ENCODE measurements around the gene SP110.
"Not testable (repeated sequence)": the region's sequence is repeated elsewhere in the genome, so short reads cannot be mapped to it uniquely, and the experiment has no call there.

Gene SP110

DNA sequence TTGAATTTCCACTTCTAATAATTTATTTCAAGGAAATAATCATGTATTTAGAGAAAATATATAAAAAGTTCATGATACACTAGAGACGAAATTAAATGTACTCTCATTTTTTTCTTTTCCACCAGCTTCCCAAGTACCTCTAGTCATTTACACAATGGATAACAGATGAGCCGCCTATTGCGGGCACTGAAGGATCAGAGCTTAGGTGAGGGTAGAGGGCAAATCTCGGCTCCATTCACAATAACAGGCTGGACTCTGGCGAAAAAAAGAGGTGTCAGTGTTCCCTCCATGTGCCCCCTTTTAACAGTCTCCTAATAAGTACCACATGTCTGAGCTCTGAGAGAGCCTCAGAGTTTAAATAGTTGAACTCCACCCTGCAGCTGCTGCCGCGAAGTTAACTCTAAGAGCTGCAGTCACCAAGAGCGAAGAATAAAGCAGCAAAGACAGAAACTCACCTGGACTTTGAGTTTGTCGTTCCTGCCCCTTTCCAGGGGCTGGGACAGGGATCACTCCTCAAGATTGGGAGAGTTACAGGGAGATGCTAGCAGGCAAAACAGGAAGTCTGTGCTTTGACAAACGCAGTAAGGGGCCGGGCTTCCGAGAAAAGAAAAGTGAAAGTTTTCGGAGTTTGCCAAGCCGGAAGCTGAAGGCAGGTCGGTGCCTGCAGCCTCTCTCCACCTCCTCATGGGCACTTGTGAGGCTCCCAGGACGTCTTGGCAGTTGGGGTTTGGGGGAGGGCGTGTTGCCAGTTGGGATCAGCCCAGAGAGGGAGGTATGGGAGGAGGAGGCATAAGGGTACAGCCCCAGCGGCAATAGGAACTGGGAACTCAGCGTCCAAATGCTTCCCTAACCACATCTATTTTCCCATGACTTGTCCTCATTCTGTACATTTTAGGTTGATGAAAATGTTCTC is at the start of gene SP110:
Gene SP110, minus strand, starts transcription at position 566 of the 913 bp plus-strand sequence. CDS start 3,057 bp downstream, outside the sequence.
- DNase-seq = peak; percentile 81

DNA sequence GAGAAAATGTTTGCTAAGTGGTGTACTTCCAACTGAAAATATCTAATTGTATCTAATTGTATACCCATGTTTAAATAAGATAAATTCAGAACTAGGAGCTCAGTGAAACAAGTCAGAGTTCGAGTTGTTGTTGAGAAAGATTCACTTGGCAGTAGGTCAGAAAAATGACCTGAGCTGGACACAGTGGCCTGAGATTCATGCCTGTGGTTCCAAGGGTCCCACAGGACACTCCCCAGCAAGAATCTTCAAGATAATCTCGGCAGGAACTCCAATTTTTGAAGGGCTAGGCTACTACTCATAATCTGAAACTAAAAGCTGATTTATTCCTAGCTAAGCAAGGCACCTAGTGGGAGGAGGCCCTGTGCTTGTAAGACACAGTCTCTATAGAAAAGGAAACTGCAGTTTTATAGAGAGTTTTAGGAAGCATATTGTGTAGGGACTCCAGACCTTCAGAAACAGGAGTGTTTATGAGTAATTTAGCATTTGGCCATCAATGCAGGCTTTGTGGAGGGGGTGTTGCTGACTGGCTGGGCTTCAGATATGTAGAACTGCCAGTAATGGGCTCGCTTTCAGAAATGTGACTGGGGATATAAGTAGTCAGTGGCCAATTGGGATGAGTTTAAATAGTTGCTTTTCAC is 48.9 kb upstream of the SP110 start:
- no peak for DNase-seq

DNA sequence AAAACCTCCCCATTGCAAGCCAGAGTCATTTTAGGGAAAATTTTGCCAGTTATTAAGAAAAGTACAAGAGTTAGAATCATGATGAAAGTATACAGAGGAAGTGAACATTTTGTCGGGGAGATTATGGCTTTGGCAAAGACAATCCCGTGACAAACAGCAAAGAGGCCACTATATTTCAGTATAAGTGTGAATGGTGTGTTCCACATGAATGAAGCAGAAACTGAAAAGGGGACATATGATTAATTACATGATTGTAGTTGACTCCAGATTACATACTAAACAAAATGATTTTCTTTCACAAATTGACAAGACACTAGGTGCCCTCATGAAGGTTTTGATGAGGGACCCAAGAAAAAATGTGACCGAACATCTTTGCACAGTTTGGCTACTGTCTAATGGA is 47.8 kb upstream of the SP110 start:
- DNase-seq = no peak

DNA sequence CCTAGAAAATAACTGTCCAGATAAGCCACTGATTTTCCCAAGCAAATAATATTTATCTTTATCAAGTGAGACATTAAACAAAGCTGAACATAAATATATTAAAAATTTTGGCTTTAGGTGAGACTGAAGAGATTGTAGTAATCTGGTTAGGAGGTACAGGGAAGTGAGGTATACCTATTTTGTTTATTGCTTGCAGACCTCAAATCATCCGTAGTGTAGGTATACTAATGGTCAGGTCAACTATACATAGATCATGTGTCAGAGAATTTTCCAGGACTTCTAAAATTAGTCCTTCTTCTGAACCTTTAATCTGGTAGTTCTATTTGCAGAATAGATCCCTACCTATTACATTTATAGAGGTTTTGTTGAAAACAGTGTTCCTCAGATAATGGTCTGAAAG is 47.3 kb upstream of the SP110 start:
- no peak for DNase-seq

DNA sequence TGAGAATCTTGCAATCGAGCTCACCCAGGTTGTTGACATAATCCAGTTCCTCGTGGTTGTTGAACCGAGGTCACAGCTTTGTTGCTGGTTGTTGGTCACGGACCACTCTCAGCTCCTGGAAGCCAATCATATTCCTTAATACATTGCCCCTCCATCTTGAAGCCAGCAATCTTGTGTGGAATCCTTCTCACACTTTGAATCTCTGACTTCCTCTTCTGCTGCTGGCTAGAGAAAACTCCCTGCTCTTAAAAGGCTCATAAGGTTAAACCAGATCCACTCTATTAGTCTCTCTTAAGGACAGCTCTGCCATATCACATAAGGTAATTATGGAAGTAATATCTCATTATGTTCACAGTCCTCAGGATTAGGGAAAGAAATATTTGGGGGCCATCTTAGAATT is 46.9 kb upstream of the SP110 start:
- no peak for DNase-seq

DNA sequence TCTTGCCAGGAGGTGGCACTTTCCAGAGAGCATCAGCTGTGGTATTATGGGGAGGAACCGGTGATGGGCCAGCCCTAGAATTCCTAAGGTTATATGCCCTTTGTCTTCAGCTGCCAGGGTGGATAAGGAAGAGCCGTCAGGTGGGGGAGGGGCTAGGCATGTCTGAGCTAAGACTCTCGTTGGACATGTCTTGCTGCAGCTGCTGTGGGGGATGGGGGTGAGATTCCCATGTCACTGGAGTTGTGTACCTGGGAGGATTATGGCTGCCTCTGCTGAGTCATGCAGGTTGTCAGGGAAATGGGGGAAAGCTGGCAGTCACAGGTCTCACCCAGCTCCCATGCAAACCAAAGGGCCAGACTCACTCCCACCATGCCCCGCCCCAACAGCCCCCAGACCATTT is 45.2 kb upstream of the SP110 start:
- DNase-seq = not testable (repeated sequence)

DNA sequence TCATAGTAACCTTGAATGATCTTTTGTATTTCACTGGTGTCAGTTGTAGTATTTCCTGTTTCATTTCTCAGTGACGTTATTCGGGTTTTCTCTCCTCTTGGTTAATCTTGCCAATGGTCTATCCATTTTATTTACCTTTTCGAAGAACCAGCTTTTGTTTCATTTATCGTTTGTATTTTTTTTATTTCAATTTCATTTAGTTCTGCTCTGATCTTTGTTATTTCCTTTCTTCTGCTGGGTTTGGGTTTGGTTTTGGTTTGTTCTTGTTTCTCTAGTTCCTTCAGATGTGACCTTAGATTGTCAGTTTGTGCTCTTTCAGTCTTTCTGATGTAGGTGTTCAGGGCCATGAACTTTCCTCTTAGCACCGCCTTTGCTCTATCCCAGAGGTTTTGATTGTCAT is 42.5 kb upstream of the SP110 start:
- no peak for DNase-seq

DNA sequence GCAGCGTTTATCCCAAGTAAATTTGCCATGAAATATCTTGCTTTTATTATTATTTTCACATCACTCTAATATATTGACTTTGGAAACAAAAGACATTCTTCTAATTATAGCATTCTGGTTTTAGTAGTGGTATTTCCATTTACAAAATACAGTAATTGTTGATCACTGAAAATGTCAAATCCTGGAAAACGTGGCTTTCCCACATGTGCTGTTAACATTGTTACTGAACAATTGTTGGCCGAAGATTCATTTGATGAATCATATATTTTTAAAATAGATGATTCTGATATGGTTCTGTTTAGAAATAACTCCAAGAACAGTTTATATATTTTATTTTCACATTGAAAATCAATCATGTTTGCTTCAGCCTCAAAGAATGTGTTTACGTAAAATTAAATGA is 38.7 kb upstream of the SP110 start:
- DNase-seq = no peak

DNA sequence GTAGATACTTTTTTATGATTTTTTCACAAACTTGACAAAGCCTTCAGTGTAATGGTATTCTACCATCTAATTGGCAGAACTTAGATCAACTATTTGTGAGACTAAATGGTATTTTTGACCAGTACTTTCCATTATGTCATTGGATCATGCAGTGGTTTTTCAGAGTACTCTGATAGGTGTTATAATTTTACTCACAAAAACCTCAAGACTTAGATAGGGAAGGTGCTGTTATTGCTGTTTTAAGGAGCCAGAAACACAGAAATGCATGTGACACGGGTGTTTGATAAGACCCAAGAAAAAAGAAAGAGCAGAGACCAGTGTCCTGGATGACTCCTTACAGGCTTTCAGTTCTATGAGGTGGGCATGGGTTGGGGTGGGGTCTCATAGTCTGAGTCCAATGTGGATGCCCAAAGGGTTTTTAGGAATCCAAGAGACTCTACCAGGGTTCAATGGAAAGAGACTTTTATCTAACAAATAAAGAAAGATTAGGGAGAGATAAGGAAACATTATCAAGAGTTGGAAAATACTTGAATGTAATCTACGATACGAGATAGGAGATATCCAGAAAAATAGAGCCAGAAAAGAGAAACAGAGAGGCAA is 37.0 kb upstream of the SP110 start:
- no peak for DNase-seq

DNA sequence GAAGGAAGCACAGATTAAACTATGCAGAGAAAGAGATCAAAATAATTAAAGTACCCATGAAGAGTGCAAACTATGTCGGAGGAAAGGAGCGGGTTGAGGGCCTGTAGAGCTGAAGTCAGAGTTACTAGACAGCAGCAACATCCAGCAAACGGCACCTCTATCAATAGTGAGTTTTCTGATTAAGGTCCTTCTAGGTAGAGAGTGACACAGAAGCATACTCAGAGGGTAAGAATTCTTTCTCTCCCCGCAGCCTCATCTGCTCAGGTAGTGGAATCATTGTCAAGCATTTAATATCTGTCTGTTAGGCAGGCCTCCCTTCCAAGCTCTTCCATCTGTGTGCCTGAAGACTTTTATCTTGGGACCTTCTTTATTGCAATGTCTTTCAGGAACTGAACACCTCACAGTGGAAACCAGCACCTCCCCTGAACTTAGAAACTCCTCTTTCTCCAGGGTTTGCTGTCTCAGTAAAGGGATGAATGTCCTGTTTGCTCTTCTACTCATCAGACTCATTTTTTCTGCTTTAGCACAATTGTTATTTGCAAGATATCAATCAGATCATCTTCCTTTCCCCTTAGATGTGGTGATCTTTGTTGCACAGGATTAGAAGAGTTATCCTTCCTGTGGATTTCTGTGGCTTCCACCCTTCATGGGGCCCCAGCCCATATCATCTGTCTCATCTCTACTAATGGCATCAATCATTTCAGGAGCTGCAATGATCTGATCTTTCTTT is 34.5 kb upstream of the SP110 start:
- DNase-seq = no peak

DNA sequence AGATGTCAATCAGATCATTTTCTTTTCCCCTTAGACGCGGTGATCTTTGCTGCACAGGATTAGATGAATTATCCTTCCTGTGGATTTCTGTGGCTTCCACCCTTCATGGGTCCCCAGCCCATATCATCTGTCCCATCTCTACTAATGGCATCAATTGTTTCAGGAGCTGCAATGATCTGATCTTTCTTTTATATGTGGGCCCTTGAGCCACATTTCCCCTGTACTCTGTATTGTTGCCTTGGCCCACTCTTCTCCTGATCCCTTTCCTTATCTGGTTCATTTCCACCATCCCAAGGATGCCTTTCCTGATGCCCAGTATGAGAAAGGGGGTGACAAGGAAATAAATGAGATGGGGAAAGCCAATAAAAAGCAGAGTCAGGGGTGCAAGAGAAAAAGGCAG is 30.4 kb upstream of the SP110 start:
- DNase-seq = no peak

DNA sequence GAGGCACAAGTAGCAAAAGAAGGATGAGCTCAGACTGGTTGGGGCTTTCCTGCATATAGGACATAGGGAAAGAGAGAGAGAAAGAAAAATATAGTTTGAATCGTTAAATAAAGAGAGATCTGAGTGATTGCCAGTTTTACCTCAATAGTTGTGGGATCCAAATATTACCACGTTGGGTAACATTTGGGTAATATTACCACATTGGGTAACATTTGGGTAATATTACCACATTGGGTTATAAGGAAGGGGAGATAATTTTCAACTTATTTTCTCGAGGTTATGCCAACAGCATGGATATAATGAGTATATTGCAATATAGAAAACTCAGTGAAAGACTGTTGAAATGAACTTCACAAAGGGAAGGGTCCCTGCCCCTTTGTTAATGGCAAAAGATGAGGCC is 26.4 kb upstream of the SP110 start:
- no peak for DNase-seq

DNA sequence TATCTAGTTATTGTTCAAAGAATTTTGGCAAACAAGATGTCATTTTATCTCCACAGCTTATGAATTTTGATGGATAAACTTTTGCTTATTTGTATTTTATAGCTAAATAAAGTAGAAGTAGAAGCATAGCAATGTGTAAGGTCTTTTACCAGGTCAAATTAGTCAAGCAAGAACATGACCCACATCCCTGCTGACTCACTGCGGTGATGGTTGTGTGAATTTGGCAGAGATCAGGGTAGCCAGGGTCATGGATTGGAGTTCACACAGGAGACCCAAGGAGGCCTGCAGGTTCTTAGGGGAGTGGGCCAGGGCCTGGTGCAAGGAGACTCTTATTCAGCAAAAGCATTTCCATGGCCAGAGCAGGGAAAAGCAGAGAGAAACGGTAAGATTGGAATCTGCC is 24.4 kb upstream of the SP110 start:
- no peak for DNase-seq

DNA sequence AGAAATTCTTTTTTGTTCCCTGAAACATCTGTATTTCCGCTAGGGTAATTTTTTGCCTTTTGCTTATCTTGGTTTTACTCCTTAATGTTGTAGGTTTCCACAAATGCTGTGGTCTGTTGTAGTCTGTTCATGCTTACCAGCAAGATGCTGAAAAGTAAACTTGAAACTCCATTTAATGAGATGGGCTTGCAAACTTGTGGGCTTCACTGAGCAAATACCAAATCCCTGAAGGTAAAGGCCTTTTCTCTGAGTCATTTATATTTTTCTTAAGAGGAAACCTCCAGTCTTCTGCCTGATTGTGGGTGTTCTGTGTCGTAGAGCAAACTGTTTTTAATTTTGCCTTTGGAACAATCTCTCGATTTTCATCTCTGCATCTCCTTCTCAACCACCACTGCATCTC is 15.1 kb upstream of the SP110 start:
- DNase-seq = no peak

DNA sequence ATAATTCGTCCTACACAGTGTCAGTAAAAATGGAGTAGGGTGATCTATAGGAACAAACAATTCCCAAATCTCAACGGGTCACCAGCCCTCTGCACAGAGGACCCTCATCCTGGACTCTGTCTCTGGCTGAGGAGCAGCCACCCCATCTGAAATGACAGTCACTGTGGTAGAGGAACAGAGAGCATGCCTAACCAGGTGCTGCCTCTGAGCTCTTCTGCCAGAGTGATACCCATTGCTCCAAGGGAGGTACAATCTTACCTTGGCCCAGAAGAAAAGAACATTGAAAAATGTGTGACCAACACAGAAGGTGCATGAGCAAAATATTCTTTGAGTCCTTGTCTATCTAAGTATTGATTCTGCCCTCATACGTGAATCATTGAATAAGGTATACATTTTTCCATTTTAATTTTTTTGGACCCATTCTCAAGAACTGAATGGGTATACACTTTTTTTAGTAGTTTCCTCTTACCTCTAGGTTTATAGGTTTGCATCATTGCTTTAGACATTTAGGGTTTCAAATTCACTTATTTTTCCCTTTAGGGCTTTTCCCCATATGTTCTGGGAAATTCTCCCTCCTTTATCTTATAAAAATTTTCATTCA is 14.4 kb upstream of the SP110 start:
- no peak for DNase-seq

DNA sequence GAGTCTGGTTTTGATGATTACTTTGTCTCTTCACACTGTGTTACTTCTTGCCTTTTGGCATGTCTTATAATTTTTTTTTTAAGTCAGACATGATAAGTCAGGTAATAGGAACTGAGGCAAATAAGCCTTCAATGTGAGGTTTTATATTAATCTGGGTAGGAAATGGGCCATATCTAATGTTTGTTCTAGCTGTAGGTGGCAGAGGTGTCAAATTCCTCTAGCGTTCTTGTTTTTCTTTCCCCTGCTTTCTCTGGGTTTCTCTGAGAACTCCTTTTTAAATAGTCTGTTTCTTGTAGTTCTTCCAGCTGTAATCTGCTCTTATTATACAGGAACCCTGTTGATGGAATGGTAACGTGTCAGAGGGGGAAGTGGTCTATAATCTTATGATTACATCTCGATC is 11.5 kb upstream of the SP110 start:
- no peak for DNase-seq

DNA sequence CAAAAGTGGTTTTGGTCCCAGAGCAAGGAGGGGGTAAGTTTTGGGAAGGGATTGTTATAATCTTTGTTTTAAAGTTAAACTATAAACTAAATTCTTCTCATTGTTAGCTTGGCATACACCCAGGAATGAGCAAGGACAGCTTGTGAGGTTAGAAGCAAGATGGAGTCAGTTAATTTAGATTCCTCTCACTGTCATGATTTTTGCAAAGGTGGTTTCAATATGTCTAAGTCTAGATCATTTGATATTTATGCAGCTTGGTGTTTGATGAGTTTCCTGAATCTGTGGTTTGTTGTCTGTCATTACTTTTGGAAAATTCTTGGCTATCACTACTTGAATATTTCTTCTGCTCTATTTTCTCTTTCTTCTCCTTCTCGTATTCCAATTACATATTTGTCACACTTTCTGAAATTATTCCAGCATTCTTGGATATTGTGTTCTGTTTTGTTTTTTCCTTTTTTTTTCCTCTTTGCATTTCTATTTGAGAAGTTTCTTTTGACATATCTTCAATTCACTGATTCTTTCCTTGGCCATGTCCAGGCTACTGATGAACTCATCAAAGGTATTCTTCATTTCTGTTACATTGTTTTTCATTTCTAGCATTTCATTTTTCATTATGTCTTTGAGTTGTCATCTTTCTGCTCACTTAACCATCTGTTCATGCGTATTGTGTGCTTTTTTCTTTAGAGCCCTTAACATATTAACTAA is 10.9 kb upstream of the SP110 start:
- DNase-seq = no peak

DNA sequence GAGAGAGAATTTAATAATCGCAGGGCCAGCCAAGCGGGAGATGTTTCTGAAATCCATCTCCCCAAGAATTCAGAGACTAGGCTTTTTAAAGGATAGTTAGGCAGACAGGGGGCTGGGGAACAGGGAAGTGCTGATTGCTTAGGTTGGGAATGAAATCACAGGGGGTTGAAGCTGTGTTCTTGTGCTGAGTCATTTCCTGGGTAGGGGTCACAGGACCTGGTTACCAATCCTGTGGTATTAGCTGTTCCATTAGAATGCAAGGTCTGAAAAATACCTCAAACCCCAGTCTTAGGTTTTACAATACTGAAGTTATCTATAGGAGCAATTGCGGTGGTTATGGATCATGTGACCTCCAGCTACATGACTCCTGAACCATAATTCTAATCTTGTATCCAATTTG is 10.3 kb upstream of the SP110 start:
- no peak for DNase-seq

DNA sequence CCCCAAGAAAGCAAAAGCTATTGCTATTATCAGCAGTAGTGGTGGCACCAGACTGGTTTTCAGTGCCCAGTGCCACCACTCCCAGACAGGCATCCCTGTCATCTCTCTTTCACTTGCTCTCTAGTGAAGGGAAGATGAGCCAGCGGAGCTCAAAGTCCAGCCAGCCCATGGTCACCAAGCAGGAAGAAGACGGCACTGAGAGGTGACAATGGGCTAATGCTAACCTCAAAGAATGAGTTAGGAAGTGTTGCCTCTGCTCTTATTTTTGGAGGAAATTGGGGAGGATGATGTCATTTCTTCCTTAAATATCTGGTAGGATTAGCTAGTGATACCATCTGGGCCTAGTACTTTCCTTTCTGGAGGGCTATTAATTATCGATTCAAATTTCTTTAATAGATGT is 7.4 kb upstream of the SP110 start:
- DNase-seq = no peak

DNA sequence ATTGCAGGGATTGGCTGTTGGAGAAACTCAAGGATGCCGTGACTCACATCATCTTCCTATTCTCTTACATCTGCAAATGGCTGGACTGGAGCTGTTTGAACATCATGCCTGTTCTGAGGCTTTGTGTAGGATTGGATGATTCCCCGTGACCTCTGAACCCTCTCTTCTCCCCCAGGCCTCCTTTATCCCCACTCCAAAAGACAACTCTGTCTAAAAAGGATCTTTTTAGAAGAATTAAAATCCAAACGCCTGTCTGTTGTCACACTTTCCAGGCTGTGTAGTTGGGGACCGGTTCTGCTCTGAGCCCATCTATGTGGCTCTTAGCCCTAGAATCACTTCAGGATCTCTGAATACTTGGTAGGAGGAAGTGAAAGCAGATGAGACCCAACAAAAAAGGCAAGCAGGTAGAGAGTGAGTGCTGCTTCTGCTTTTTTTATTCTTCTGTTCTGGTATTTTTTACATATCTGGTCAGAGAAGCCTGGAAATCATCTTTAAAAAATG is 6.3 kb upstream of the SP110 start:
- peak; percentile 12 for DNase-seq

DNA sequence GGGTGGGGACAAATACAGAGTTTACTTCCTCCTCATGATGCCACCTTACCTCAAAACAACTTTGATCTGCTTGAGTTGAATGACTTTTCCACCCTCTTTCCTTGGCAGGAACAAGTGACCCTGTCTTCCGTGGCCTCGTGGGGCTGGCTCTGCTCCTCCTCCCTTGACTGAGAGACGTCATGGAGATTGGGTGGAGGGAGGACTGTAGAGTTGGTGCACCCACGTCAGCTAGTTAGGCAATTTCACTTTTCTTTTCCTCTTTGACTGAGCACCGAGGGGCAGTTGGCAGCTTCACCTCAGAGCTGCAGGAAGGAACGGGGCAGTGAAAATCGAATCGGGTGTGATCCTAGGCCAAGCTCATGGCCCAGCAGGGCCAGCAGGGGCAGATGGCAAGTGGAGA is 5.7 kb upstream of the SP110 start, which contains the start of gene SP140:
Gene SP140, plus strand, starts transcription at position 251 of the 400 bp plus-strand sequence. Its CDS starts 109 bp downstream, at position 360.
- peak; percentile 83 for DNase-seq

DNA sequence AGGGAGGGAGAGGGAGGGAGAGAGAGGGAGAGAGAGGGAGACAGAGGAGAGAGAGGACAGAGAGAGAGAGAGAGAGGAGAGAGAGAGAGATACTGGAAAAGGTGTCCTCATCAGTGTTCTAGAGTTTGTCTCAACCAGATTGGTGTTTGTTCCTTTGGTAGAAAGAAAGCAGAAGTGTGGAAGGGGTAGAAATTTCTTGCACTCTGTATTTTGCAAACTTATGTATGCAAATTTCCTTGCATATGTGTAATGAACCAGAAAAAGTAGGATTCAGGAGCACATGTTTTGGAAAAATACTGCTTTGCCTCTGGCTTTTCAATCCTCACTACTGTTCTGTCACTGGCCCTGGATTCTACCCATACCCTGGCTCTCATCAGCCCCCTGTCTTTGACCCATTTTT is 4.7 kb upstream of the SP110 start:
- DNase-seq = no peak
